H54 (cell line): Measurements from ENCODE around the gene UGGT1.

ENCODE experiments used
- DNase-seq: peaks from one replicate; pipeline ENCODE4 v3.0.0; 2011; ENCODE audit warnings: low spot score, mixed read lengths; ENCODE audit not compliant: insufficient read length
- FAIRE-seq: peaks from 3 replicates; lab custom pipeline; 2011; peaks lifted over from hg19 to GRCh38; lab: Jason Lieb, UNC
- POLR2A ChIP-seq: IDR thresholded peaks from 2 replicates; pipeline ENCODE4 v1.6.1; 2011; ENCODE audit warnings: low read depth, mild to moderate bottlenecking, low read length

The UGGT1 gene

GRCh38 chr2:128235581-128235980, 144.6 kb downstream of the UGGT1 start:
- TF ChIP-seq POLR2A: no peak
- FAIRE-seq (no peak), DNase-seq (no peak)

DNA sequence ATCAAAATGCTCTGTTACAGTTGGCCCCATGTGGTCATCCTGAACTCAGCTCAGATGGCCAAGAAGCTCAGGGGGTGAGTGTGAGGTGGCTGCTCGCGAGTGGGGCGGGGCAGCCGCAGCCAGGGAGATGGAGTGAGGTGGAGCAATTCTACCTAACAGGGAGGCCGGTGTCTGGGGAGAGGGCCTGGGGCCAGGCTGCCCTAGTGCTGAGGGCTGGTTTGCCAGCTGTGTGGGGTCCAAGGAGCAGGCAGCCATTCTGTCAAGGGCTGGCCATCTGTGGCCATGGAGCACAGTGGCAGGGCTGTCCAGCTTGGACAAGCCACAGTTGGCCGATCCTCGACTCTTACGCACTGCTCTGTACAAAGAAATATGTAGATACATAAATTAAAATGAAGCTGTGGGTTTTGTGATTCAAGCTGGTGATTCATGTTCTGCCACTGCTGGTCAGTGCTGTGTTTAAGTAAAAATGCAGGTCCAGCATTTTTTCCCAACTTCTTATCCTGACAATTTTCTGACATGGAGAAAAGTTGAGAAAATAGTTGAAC, 145.6 kb downstream of the UGGT1 start:
- TF ChIP-seq POLR2A: no peak
- DNase-seq (peak; percentile 72), FAIRE-seq (peak; percentile 75)

- FAIRE-seq (no peak), DNase-seq (no peak)
- no peak for TF ChIP-seq POLR2A
Observed at GRCh38 chr2:128237081-128237534, 146.1 kb downstream of the UGGT1 start.

DNA sequence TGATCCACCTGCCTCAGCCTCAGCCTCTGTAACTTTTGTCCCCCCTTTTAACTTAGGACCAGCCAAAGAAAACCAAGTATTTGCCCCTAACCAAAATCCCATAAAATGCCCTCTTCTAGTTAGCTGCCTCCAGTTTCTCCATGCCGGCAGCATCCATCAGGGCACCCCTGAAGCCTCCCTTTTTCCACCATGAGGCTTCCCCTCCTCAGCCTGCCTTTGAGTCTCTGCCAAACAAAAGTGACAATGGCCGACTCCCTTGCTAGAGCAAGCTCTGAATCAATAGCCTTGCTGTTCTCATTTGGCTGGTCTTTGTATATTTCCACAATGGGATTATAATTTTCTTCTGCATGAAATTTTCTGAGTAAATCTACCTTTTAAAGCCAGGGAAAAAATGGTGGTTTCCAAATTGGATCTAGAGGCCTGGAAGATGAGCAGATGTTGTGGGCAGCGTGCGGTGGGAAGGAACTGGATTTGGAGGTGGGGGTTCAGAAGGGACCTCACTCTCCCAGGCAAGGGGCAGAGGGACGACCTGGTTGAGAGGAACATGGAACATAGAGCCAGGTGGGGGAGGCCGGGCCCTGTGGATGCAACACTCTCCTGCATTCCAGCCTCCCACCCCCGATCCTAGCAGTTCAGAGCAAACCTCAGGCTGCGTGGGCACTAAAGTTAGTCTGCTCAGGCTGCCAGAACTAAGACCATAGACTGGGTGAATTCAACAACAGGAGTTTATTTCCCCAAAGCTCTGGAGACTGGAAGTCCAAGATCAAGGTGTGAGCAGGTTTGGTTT, 147.1 kb downstream of the UGGT1 start:
- DNase-seq: no peak
- TF ChIP-seq POLR2A: no peak
- no peak for FAIRE-seq

DNA sequence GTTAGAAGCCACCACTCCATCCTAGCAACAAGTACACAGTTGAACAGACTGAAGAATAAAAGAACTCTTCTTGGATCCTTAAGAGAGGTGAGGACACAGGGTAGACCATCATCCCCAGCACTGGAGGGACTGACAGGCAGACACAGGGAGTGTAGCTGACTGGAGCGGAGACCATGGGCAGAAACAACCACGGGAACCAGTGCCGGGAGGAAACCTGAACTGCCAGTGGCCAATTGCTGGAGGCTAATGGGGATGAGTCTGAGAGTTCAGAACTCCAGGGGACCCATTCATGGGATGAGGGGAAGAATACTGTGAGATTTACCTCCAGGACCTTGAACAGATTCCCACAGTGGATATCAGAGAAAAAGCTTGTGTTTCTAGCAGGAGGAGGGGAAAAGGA, 150.9 kb downstream of the UGGT1 start:
- no peak for TF ChIP-seq POLR2A
- FAIRE-seq: no peak
- DNase-seq: no peak
